Upper lobe of left lung (tissue), 4 donors: ENCODE measurements around the gene CCER1.

Experiments used
- EP300 ChIP-seq, 4 donors: sonication (generic); formaldehyde crosslinking; IDR thresholded peaks; one replicate each; pipeline ENCODE4 v1.5.1; 2017; ENCODE audit warnings: antibody characterized with exemption in 4 of 4, control low read depth in 2 of 4
- POLR2A ChIP-seq, 4 donors: fragments of 450-650 bp; IDR thresholded peaks; one replicate each; pipeline ENCODE4 v1.5.1; 2016 to 2017; ENCODE audit warnings: antibody characterized with exemption in 4 of 4, mild to moderate bottlenecking in 2 of 4
- POLR2AphosphoS5 ChIP-seq, 2 donors: sonication (generic); formaldehyde crosslinking; IDR thresholded peaks; one replicate each; pipeline ENCODE4 v1.5.1; 2017; ENCODE audit warnings: antibody characterized with exemption in 2 of 2
- TF ChIP-seq, protein P1 (sequence below), 6 experiments: fragments of 450-650 bp in 4 of 6; fragments of 200-600 bp in 2 of 6; sonication (generic) in 2 of 6; IDR thresholded peaks; one replicate each; pipeline ENCODE4 v1.5.1; 2016 to 2019; ENCODE audit warnings: antibody characterized with exemption in 6 of 6

- TF ChIP-seq, protein P1, sequence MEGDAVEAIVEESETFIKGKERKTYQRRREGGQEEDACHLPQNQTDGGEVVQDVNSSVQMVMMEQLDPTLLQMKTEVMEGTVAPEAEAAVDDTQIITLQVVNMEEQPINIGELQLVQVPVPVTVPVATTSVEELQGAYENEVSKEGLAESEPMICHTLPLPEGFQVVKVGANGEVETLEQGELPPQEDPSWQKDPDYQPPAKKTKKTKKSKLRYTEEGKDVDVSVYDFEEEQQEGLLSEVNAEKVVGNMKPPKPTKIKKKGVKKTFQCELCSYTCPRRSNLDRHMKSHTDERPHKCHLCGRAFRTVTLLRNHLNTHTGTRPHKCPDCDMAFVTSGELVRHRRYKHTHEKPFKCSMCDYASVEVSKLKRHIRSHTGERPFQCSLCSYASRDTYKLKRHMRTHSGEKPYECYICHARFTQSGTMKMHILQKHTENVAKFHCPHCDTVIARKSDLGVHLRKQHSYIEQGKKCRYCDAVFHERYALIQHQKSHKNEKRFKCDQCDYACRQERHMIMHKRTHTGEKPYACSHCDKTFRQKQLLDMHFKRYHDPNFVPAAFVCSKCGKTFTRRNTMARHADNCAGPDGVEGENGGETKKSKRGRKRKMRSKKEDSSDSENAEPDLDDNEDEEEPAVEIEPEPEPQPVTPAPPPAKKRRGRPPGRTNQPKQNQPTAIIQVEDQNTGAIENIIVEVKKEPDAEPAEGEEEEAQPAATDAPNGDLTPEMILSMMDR (IDR thresholded peaks at IDR 0.05) = no peak
- TF ChIP-seq EP300 (IDR thresholded peaks at IDR 0.05) (no peak), POLR2A (IDR thresholded peaks at IDR 0.05) (no peak), POLR2AphosphoS5 (IDR thresholded peaks at IDR 0.05) (no peak)
Observed at GRCh38 chr12:90970471-90970870, 15.5 kb upstream of the CCER1 start.
